ENCODE measurements around the gene TMPRSS3.

TMPRSS3 gene

GRCh38 chr21:42387843-42388340 is 8.0 kb downstream of the TMPRSS3 start:
- no peak for DNase-seq (ENCODE audit: low read depth)

GRCh38 chr21:42387164-42387563 is 8.7 kb downstream of the TMPRSS3 start:
- DNase-seq (ENCODE audit: low read depth) = no peak

DNA sequence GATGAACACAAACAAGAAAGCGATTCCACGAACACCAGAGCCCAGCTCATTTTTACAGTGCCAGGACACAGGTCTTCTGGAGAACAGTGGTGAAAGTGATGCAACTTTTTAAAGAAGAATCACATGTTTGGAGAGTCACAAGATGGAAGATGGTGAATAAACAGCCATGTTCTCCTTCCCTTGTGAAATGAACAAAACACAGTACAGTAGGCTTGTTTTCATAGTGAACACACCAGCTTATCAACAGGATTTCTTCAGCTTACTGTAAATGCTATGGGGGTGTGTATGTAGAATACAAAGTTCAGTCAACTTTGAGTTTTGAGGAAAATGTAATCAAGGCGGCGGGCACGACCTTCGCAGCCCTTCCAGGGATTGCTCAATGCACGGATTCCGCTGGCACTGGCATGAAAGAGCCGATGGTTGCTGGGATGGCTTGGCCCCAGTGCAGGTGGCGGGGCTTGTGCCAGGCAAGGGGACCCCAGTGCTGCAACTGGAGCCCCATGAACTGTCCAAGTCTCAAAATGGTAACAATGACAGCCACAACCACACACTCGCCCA is 9.7 kb downstream of the TMPRSS3 start:
- no peak for DNase-seq (ENCODE audit: low read depth)

GRCh38 chr21:42385619-42386018 is 10.2 kb downstream of the TMPRSS3 start:
- DNase-seq (ENCODE audit: low read depth) = no peak

DNA sequence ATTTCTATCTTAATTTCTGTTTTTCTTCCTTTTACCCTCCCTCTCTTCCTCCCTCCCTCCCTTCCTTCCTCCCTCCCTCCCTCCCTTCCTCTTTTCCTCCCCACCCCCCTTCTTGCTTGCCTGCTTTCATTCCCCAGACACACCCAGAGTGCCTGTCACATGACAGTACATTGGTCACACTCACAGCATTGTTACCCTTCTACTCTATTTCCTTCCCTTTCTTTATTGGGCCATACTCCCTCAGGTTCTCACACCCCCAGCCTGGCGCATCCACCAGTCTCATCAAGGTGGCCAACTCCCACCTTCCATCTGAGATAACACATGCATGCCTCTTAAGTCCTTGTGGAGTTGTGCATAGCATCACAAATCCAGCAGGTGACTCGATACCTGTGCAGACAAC is 10.9 kb downstream of the TMPRSS3 start:
- DNase-seq (ENCODE audit: low read depth) = no peak

- DNase-seq (ENCODE audit: low read depth) = no peak
These were observed 11.5 kb downstream of the TMPRSS3 start for GRCh38 chr21:42384156-42384945.

- no peak for DNase-seq (ENCODE audit: low read depth)
These were observed 12.5 kb downstream of the TMPRSS3 start for GRCh38 chr21:42383331-42383730.

- no peak for DNase-seq (ENCODE audit: low read depth)
These were observed 12.9 kb downstream of the TMPRSS3 start for GRCh38 chr21:42382915-42383314.

DNA sequence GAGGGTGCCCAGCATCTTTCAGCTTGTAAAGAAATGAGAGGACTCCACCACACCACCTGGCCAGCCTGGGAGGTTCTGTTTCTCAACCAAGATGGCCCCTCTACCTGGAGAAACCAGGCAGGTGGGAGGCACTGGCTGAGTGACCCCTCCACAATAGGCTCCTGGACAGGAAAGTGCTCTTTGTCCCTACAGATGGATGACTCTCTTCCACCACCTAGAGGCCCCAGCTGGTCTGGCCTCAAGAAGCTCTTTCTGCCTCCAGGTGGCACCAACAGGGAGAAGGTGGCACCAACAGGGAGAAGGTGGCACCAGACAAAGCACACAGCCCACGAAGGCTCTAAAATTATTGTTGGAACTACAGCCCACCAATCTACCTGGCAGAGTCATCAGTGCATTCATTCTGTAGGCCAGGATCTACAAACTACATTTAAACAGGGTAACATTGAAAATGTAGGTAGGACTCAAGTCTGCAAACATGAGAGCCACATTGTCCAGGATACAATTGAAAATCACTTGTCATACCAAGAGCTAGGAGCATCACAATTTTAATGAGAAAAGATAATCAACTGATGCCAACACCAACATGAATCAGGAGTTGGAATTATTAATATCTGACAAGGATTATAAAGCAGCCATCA is 14.4 kb downstream of the TMPRSS3 start:
- no peak for DNase-seq (ENCODE audit: low read depth)

- no peak for DNase-seq (ENCODE audit: low read depth)
These were observed 16.2 kb downstream of the TMPRSS3 start for GRCh38 chr21:42379426-42380215.

DNA sequence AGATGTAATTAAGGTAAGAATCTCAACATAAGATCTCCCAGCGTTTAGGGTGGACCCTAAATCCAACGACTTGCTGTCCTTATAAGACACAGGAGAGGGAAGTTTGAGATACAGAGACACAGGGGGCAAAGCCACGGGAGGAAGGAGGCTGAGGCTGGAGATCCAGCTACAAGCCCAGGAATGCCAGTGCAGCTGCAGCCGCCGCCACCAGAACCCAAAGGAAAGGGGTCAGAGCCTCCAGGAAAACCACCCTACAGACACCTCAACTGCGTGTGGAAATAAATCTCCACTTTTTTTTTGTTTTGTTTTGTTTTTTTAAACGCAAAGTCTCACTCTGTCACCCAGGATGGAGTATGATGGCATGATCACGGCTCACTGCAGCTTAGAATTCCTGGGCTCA is 17.4 kb downstream of the TMPRSS3 start:
- no peak for DNase-seq (ENCODE audit: low read depth)

GRCh38 chr21:42377951-42378340 is 17.9 kb downstream of the TMPRSS3 start:
- no peak for DNase-seq (ENCODE audit: low read depth)

DNA sequence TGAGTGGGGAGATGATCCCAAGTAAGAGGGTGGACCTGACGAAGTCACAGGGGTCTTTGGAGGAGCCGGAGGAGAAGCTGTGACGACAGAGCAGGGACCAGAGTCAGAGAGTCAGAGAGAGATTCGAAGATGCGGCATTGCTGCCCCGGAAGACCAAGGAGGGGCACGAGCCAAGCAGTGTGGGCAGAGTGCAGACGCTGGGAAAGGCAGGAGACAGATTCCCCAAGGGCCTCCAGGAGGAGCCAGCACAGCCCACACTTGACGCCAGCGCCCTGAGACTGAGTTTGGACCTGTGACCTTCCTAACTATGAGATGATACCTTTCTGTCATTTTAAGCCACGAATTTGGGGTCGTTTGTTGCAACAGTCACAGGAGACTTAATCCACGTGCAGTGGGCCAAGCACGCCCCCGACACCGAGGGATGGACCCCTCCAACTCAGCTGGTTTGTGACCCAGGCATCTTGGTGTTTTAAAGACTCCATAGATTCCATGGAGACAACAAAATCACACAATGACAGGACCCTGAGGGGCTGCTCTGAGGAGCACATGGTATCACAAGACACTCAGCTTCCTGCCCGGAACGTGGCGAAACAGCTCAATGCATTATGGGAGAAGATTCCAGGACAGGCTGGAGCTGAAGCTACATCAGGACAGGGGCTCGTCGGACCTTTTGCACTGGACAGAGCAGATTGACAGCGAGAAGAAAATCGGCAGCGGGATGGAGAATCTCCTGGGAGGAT is 18.5 kb downstream of the TMPRSS3 start:
- no peak for DNase-seq (ENCODE audit: low read depth)

- no peak for DNase-seq (ENCODE audit: low read depth)
These were observed 19.4 kb downstream of the TMPRSS3 start for GRCh38 chr21:42376338-42376982.

DNA sequence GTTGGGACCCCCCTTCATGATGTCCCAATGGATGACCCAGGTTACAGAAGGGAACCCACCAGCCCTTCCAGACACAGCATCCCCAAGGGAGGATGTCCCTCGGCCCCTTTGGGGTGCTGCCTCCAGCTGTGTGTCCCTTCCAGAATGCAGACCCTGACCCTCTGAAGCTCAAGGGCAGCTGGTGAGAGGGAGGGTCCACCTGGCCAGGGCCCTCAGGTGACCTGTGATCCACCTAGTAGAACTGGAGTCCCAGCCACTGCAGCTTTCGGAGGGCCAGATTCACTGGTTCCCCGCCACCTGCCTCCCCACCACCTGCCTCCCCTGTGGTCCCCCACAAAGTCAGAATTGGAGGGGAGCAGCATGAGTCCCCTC is 19.9 kb downstream of the TMPRSS3 start:
- DNase-seq (ENCODE audit: low read depth) = no peak

GRCh38 chr21:42375506-42375905 is 20.3 kb downstream of the TMPRSS3 start:
- DNase-seq (ENCODE audit: low read depth) = no peak

- no peak for DNase-seq (ENCODE audit: low read depth)
These were observed 20.9 kb downstream of the TMPRSS3 start for GRCh38 chr21:42374864-42375499.

DNA sequence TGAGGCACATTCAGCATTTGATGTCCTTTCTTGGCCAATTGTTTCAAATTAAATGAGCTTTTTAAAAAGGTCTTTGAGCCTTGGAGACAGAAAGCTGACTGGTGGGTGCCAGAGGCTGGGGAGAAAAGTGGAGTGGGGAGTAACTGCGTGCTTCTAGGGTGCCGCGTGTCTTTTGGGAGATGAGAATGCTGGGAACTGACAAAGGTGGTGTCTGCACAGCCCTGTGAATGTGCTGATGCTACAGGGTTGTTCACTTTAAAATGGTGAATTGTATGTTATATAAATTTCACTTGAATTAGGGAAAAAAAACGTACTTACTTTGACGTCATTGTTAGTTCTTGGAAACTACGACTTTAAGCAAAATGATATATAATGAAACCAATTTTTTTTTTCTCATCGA is 21.4 kb downstream of the TMPRSS3 start:
- DNase-seq (ENCODE audit: low read depth) = no peak

- DNase-seq (ENCODE audit: low read depth) = no peak
These were observed 21.9 kb downstream of the TMPRSS3 start for GRCh38 chr21:42373908-42374455.

GRCh38 chr21:42373196-42373907 is 22.5 kb downstream of the TMPRSS3 start:
- DNase-seq (ENCODE audit: low read depth) = no peak
